ENCODE data around the gene TBX5.

Gene TBX5

DNA sequence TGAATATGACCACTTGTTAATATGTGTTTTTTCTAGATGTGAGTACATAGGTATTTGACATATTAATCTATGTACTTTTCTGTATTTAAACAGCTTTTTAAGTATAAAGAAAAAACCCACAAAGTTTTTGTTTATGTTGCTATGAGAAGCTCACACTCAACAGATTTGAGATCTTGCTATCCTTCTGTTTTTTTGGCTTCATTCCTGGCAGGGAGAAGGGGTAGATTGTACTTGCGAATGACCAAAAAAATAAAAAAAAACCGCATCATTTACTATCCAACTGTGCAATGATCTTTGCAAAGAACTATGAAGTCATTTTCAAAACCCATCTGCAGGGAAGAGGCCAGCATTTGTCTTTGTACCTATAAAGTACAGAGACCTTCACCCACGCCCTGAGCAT is 28.4 kb upstream of the TBX5 start:
- intact Hi-C loops (cut with DNase I) = no loop called here
- no peak for DNase-seq

DNA sequence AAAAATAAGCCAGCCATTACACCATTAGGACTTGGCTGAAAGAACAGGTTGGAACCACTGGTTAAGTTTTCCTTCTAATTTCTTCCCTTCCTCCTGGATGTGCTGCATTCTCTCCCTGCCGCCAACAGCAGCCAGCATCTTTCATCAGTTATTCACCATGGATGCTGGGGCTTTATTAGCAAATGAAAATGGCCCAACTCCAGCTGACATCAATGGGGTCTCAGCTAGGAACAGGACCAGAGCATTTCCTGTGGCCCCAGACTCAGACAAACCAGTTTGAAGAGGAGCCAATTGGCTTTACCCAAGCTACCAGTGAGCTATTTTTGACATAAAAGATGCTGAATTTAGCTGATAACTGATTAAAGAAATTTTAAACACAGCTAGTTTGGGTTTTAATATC is 26.0 kb upstream of the TBX5 start:
- DNase-seq = no peak
- intact Hi-C loops (cut with DNase I) = no loop called here

GRCh38 chr12:114430306-114430705 is 24.4 kb upstream of the TBX5 start:
- intact Hi-C loops (cut with DNase I) = no loop called here
- DNase-seq = no peak

DNA sequence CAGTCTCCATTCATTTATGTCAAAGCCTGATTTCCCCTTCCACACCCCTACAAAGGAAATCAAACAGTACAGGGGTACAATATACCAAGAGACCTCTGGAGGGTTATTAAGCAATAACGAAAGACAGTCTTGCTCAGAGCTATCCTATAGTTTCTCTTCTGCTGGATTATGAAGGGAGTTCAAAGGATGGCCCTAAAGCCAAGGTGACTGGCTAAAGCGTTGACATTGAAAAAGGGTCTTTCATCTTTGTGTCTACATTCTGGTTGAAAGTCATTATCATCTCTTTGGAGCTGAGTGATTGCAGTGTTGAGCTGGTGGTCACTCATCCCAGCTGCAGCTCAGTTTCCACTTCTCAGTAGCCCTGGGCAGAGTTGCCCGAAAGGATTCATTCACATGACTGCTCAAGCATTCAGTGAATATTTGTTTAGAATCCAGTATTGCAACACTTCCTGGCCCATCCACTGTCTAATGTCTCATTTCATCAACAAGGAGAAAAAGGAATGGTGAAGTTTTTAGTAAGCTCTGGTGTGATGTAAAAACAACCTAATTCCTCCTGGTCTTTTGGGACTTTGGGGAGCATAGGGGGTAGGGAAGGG is 19.2 kb upstream of the TBX5 start:
- intact Hi-C loops (cut with DNase I) = no loop called here
- DNase-seq = no peak

DNA sequence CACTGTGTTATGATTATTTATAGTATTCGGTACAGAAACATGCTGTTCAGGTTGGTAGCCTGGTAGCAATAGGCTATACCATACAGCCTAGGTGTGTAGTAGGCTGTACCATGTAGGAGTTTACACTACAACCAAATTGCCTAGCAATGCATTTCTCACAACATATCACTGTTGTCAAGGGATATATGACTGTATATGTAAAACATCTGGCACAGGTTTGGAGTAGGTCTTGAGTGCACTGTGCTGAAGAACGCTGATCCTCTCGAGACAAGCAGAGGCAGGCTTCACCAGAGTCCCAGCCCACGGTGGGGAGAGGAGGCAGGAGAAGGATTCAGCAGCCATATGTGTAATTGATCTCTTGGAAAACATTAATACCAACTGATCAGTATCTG is 15.0 kb upstream of the TBX5 start:
- intact Hi-C loops (cut with DNase I) = no loop called here
- no peak for DNase-seq

DNA sequence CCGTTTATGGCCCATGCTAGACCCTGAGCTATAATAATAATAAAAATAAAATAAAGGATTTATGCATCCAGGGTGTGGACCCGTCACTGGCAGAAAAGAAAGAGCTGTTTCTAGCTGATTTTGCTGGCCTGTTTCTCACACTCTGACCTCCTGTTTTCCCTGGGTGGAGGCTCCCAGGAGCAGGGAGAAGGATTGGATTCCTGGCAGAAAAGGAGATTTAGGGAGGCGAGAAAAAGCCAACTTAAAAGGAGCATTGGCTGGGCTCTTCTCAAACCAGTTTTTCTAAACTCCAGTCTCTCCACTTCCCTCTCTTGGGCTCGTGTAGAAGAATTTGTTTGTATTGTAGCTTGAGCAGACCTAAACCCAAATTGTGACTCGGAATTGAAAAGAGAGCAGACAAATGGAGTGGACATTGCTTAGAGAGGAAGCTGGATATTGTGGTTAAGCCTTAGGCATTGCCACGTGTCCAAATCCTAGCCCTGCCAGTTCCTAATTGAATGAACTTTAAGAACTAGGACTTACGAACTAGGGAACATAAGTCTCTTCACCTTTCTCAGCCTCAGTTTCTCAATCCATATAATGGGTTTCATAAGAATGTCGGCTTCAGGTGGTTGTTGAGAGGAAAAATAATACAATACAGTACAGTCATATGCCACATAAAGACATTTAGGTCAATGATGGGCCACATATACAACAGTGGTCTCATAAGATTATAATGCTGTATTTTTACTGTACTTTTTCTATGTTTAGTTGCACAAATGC is 14.4 kb upstream of the TBX5 start:
- intact Hi-C loops (cut with DNase I) = no loop called here
- no peak for DNase-seq

DNA sequence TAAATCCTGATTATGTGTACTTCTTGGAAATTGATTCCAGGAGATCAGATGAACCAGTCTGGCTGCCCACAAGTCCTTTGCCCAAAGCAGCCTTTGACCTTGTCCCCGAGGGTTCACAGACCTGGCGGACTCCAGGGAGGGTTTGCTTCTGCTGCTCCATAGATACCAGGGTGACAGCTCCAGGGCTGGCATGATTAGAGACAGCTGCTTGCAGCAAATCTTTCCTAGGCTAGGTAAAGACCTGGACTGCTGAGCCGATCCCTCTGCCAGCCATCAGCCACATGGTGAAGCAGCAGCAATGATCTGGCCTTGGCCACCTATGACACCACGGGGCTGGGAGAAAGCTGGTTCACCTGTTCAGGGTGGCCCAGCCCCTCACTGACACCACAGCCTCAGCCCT is 10.1 kb upstream of the TBX5 start:
- DNase-seq = no peak
- intact Hi-C loops (cut with DNase I) = no loop called here

DNA sequence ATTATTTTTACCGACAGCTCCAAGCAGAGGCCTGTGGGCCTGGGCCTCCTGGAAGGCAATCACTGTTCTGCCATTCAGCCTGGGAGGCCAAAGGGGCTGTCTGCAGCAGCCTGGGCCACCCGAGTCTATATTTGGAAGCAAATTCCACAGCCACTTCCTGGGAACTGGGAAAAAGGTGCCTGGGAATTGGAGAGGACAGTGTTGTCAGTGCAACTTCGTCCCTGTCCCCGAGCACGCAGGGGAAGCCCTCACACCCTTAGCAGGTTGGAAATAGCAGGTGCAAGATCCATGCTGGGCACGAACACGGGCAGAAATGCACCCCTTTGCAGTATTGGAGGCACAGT is 9.6 kb upstream of the TBX5 start:
- no peak for DNase-seq

GRCh38 chr12:114414866-114415524 is 9.1 kb upstream of the TBX5 start:
- no peak for DNase-seq
- intact Hi-C loops (cut with DNase I) = no loop called here

More for the DNA sequence above, 9.6 kb upstream of the TBX5 start:
- intact Hi-C loops (cut with DNase I) = no loop called here

GRCh38 chr12:114414031-114414865 is 8.3 kb upstream of the TBX5 start:
- DNase-seq = peak in 1 of 10 donors; percentile 77
- intact Hi-C loops (cut with DNase I) = no loop called here

DNA sequence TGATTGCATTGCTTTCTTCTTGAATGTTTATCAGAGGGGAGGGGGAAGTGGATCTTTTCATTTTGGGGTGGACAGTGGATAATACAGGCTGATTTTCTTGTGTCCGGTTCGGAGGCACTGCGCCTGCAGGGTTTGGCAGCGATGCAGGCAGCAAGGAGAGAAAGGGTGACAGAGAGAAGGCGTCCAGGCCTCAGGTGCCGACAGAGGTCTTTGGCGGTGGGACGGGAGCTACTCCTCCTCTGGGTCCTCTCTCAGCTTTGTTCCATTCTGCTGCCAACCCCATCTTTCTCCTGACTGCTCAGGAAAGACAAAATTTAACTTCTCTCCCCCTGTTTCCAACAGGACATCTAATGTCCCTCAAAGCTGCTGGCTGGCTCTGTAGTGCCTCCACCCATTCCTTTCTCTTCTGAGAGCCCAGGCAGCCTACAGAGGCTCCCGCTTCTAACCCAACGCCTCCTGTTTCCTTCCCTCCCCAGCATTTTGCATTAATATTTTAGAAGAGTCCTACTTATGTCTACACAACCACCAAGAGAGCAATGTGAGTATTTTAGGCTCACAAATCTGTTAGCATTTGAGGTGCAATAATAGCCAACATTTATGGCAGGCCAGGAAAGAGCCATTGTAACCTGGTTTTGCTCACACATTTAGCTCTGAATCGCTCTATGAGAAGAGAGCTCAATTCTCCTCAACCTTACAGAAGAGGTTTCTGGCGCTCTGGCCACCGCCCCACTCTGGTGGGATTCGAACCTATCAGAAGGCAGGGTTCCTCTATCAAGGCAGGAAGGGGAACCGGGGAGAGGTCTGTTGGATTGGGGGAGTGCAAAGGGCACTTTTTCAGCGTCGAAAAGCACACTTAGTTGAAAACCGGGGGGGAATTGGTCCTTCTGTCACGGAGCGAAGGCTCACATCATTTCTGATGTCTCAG is 7.1 kb upstream of the TBX5 start:
- DNase-seq = no peak
- intact Hi-C loops (cut with DNase I) = no loop called here

- no peak for DNase-seq
- intact Hi-C loops (cut with DNase I) = no loop called here
These were observed 6.4 kb upstream of the TBX5 start for GRCh38 chr12:114412307-114412706.

GRCh38 chr12:114411071-114411837 is 5.3 kb upstream of the TBX5 start:
- intact Hi-C loops (cut with DNase I) = no loop called here
- no peak for DNase-seq

DNA sequence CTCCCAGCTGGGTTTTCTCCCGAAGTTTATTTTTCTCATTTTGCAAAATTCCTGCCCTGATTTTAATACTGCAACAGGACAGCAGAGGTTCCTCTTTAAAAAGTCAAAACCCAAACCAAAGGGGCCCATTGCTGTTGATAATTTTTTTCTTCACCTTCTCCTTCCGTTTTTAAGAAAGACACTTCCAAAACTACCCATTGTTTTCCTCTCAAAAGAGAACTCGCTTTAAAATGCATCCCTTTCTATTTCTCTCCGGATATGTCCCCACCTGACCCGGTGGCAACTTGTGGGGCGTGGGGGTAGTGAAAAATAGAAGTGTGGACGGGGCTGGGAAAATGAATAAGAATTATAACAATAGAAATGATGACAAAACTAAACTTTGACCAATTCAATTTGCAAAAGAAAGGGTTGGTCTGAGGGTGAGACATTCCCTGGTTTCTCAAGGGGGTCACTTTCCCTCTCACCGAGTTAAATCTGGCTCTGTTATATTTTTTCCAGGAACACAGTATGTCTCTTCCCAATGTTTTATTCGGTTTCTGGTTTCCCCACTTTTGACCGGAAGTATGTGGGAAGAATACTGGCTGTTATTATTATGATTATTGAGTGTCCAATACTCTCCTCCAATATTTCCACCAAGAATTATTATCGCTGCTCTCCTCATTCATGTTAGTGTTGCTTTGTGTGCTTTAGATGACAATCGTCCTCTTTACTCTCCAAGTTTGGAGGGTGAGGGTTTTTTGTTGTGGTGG is 4.1 kb upstream of the TBX5 start:
- intact Hi-C loops (cut with DNase I) = no loop called here
- no peak for DNase-seq

GRCh38 chr12:114408886-114409851 is 3.2 kb upstream of the TBX5 start:
- intact Hi-C loops (cut with DNase I) = no loop called here
- peak in 1 of 10 donors; percentile 70 for DNase-seq

GRCh38 chr12:114408471-114408885 is 2.5 kb upstream of the TBX5 start:
- DNase-seq = peak in 1 of 10 donors; percentile 53
- intact Hi-C loops (cut with DNase I) = no loop called here

DNA sequence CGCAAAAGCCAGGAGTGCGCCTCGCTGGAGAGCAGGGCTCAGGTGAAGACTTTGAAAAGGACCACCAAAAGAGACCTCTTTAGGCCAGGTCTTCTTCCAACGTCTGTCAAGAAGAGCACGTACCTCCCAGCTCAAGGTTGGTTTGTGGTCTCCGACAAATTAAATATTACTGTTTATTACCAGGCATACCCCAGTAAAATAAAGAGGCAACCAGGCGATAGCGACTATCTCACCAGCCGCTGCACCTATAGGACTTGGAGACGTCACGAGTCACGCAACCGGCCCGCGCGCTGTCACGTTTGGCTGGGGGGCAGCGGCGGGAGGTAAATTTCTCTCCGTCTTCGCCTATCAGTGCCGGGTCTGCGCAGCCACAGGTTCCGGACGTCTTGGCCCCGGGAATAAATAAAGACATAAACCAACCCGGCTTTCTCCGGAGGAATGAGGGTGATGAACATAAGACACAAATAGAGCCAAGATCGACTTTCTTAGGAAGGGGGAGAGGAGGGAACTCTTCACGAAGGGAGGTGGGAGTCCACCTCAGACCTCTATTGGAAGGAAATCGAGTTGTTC is 2.0 kb upstream of the TBX5 start:
- peak in 1 of 10 donors; percentile 70 for DNase-seq

More for the DNA sequence above, 2.0 kb upstream of the TBX5 start:
- intact Hi-C loops (cut with DNase I) = no loop called here
